Stimulated activated CD4-positive, alpha-beta T cell treated with anti-CD3 and anti-CD28 coated beads, Interleukin-15, amount 100 ng/mL, for 24 hours (primary cell): ENCODE results near the gene TSGA10.
"Not testable (repeated sequence)": the region's sequence is repeated elsewhere in the genome, so short reads cannot be mapped to it uniquely, and the experiment has no call there.

Experiments used
- DNase-seq: peaks from one replicate; pipeline ENCODE4 v3.0.0-alpha.2; 2020

Gene TSGA10

GRCh38 chr2:99152199-99152895 is 2.4 kb downstream of the TSGA10 start:
- no peak for DNase-seq

GRCh38 chr2:99150706-99151105 is 4.0 kb downstream of the TSGA10 start:
- no peak for DNase-seq

GRCh38 chr2:99141110-99142108 is 13.3 kb downstream of the TSGA10 start, which contains the start of gene C2orf15:
Gene C2orf15, plus strand, starts transcription at chr2:99141707. Its CDS starts 8,852 bp downstream, at chr2:99150559.
- peak; percentile 98 for DNase-seq

GRCh38 chr2:99140860-99141109 is 14.0 kb downstream of the TSGA10 start:
- DNase-seq: no peak

GRCh38 chr2:99140056-99140859 is 14.5 kb downstream of the TSGA10 start:
- DNase-seq: no peak

- no peak for DNase-seq
Measured at GRCh38 chr2:99139003-99139402, 15.7 kb downstream of the TSGA10 start.

- not testable (repeated sequence) for DNase-seq
Measured at GRCh38 chr2:99135044-99135556, 19.6 kb downstream of the TSGA10 start.

GRCh38 chr2:99127981-99128380 is 26.8 kb downstream of the TSGA10 start:
- DNase-seq: no peak

- DNase-seq: no peak
Measured at GRCh38 chr2:99112617-99113016, 42.1 kb downstream of the TSGA10 start.

GRCh38 chr2:99111945-99112344 is 42.8 kb downstream of the TSGA10 start:
- no peak for DNase-seq

GRCh38 chr2:99111236-99111635 is 43.5 kb downstream of the TSGA10 start:
- DNase-seq: no peak

- DNase-seq: no peak
Measured at GRCh38 chr2:99106913-99107312, 47.8 kb downstream of the TSGA10 start.

GRCh38 chr2:99104006-99104405 is 50.7 kb downstream of the TSGA10 start:
- DNase-seq: no peak

- DNase-seq: no peak
Measured at GRCh38 chr2:99101697-99102096, 53.0 kb downstream of the TSGA10 start.

- no peak for DNase-seq
Measured at GRCh38 chr2:99096728-99097127, 58.0 kb downstream of the TSGA10 start.

- no peak for DNase-seq
Measured at GRCh38 chr2:99088017-99088416, 66.7 kb downstream of the TSGA10 start.

- DNase-seq: no peak
Measured at GRCh38 chr2:99086385-99086784, 68.4 kb downstream of the TSGA10 start.

GRCh38 chr2:99085421-99085820 is 69.3 kb downstream of the TSGA10 start:
- peak; percentile 19 for DNase-seq

- no peak for DNase-seq
Measured at GRCh38 chr2:99084256-99084655, 70.5 kb downstream of the TSGA10 start.

- DNase-seq: no peak
Measured at GRCh38 chr2:99081891-99082290, 72.9 kb downstream of the TSGA10 start.

- no peak for DNase-seq
Measured at GRCh38 chr2:99079226-99079625, 75.5 kb downstream of the TSGA10 start.

- DNase-seq: no peak
Measured at GRCh38 chr2:99072551-99072950, 82.2 kb downstream of the TSGA10 start.
